GM06990 (cell line): ENCODE data around the gene HECTD1.
"Not testable (repeated sequence)": the region's sequence is repeated elsewhere in the genome, so short reads cannot be mapped to it uniquely, and the experiment has no call there.

Experiments used
- DNase-seq: peaks from one replicate; pipeline ENCODE4 v3.0.0-alpha.2; 2011; ENCODE audit not compliant: insufficient read length; ENCODE audit errors: extremely low read depth
- H3K27me3 ChIP-seq: replicated peaks from 2 replicates; pipeline ENCODE4 v1.6.0; 2011; ENCODE audit warnings: low read length; ENCODE audit not compliant: control insufficient read depth, insufficient read depth
- H3K36me3 ChIP-seq: 2 replicates; pipeline ENCODE4 v1.5.1; 2011; ENCODE audit warnings: low read length; ENCODE audit not compliant: control insufficient read depth, insufficient read depth
- H3K4me3 ChIP-seq: replicated peaks from 2 replicates; pipeline ENCODE4 v1.5.1; 2011; ENCODE audit warnings: low read depth, mild to moderate bottlenecking, control low read depth, low read length
- CTCF ChIP-seq: IDR thresholded peaks from 2 replicates; pipeline ENCODE4 v1.5.1; 2011; ENCODE audit warnings: low read length, control low read depth, mild to moderate bottlenecking, inconsistent platforms; ENCODE audit not compliant: insufficient read depth, poor library complexity, severe bottlenecking

The HECTD1 gene

GRCh38 chr14:31252865-31253264 is 45.3 kb upstream of the HECTD1 start:
- Histone ChIP-seq H3K36me3 (no peaks in the 10 kb centered on the region), H3K27me3 (no peaks in the 10 kb centered on the region), H3K4me3 (no peak overlapping the region)
- no peak for DNase-seq
- no peak for TF ChIP-seq CTCF

- Histone ChIP-seq H3K27me3 (no peaks in the 10 kb centered on the region), H3K36me3 (no peaks in the 10 kb centered on the region), H3K4me3 (no peak overlapping the region)
- DNase-seq = no peak
- TF ChIP-seq CTCF = no peak
These were observed 43.7 kb upstream of the HECTD1 start for GRCh38 chr14:31251028-31251958.

GRCh38 chr14:31244626-31245025 is 37.0 kb upstream of the HECTD1 start:
- no peak for TF ChIP-seq CTCF
- Histone ChIP-seq H3K36me3 (no peaks in the 10 kb centered on the region), H3K27me3 (no peaks in the 10 kb centered on the region), H3K4me3 (no peak overlapping the region)
- DNase-seq = no peak

- TF ChIP-seq CTCF = no peak
- Histone ChIP-seq H3K27me3 (no peaks in the 10 kb centered on the region), H3K36me3 (no peaks in the 10 kb centered on the region), H3K4me3 (no peak overlapping the region)
- DNase-seq = no peak
These were observed 36.3 kb upstream of the HECTD1 start for GRCh38 chr14:31243860-31244259.

- H3K36me3 ChIP-seq, H3K4me3 ChIP-seq, H3K27me3 ChIP-seq, DNase-seq: not testable (repeated sequence)
These were observed 34.8 kb upstream of the HECTD1 start for GRCh38 chr14:31242161-31242940.
